Heart left ventricle (tissue), 13 donors: Measurements from ENCODE around the gene OR13C8.

Experiments used
- POLR2A ChIP-seq, 2 donors: fragments of 450-650 bp; IDR thresholded peaks; one replicate each; pipeline ENCODE4 v1.6.1; 2017; ENCODE audit warnings: antibody characterized with exemption in 2 of 2, mild to moderate bottlenecking in 2 of 2, moderate library complexity in 2 of 2
- TF ChIP-seq, protein P1 (sequence below), 12 donors: fragments of 200-600 bp; sonication (generic) in 4 of 12; IDR thresholded peaks; one replicate each; pipeline versions ENCODE4 v1.5.0 to v1.8.0; 2018 to 2022; ENCODE audit warnings: antibody characterized with exemption in 12 of 12, mild to moderate bottlenecking in 5 of 12
- donor health status: ischemic (EF 13 %, LVEDD 7.1; RV severe dilation, severe dysfunction).
- donor health status: DM: no; HTN: yes; CAD: no.
- donor health status: DM: no; HTN: no; CAD: no.
- donor health status: ischemic (EF 25% LVEDD 6.9; RV normal size, moderate dysfunction).
- donor health status: ischemic (EF 25% LVEDD 5.7; RV mildly dilated, moderate dysfunction).
- donor health status: ischemic (EF 35%, LVEDD 5.7; RV mildly dilated, moderate dysfunction).
- donor health status: nonischemic (EF 11% LVEDD 7.7; RV severe dilation, severe dysfunction).
- donor health status: DM: yes; HTN: yes; CAD: no.
- donor health status: PGD.
- donor health status: ischemic (EF 29% LVEDD 5.4; RV normal size, mild dysfunction).
- donor health status: nonischemic (EF 23%, LVEDD 6.1; RV moderate dilation, normal function).

DNA sequence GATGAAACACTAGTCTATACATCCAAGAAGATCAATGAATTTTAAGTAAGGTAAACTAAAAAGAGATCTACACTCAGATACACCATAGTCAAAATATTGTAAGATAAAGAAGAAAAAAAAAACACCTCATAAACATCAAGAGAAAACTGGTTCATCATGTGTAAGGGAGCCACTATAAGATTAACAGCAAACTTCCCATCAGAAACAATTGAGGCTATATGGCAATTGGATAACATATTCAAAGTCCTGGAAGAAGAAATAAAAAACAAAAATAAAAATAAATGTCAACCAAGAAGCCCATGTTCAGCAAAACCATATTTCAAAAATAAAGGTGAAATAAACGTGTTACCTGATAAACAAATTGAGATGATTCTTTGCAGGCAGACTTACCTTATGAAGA, 3.6 kb downstream of the OR13C8 start:
- TF ChIP-seq, protein P1, sequence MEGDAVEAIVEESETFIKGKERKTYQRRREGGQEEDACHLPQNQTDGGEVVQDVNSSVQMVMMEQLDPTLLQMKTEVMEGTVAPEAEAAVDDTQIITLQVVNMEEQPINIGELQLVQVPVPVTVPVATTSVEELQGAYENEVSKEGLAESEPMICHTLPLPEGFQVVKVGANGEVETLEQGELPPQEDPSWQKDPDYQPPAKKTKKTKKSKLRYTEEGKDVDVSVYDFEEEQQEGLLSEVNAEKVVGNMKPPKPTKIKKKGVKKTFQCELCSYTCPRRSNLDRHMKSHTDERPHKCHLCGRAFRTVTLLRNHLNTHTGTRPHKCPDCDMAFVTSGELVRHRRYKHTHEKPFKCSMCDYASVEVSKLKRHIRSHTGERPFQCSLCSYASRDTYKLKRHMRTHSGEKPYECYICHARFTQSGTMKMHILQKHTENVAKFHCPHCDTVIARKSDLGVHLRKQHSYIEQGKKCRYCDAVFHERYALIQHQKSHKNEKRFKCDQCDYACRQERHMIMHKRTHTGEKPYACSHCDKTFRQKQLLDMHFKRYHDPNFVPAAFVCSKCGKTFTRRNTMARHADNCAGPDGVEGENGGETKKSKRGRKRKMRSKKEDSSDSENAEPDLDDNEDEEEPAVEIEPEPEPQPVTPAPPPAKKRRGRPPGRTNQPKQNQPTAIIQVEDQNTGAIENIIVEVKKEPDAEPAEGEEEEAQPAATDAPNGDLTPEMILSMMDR (IDR thresholded peaks at IDR 0.05), result no peak
- no peak for TF ChIP-seq POLR2A (IDR thresholded peaks at IDR 0.05)
